ENCODE measurements around the gene OR2T1.
"Not testable (repeated sequence)": the region's sequence is repeated elsewhere in the genome, so short reads cannot be mapped to it uniquely, and the experiment has no call there.

The OR2T1 gene

GRCh38 chr1:248442500-248443277, 39.8 kb downstream of the OR2T1 start:
- DNase-seq (ENCODE audit: extremely low spot score); POLR2A ChIA-PET; CTCF ChIA-PET: not testable (repeated sequence)

GRCh38 chr1:248444603-248445002, 41.8 kb downstream of the OR2T1 start:
- POLR2A ChIA-PET; CTCF ChIA-PET; DNase-seq (ENCODE audit: extremely low spot score): not testable (repeated sequence)

- DNase-seq (ENCODE audit: extremely low spot score); CTCF ChIA-PET; POLR2A ChIA-PET: not testable (repeated sequence)
Measured at GRCh38 chr1:248445399-248445798, 42.6 kb downstream of the OR2T1 start, which contains the start of gene OR2T2. OR2T2 (plus strand) TSS chr1:248445637; CDS start chr1:248452798, 7,161 bp downstream.

GRCh38 chr1:248448409-248449074, 45.7 kb downstream of the OR2T1 start:
- DNase-seq (ENCODE audit: extremely low spot score); POLR2A ChIA-PET; CTCF ChIA-PET: not testable (repeated sequence)

GRCh38 chr1:248449821-248450465, 47.1 kb downstream of the OR2T1 start:
- POLR2A ChIA-PET, CTCF ChIA-PET: not testable (repeated sequence)

GRCh38 chr1:248450466-248451145, 47.8 kb downstream of the OR2T1 start:
- POLR2A ChIA-PET; CTCF ChIA-PET; DNase-seq (ENCODE audit: extremely low spot score): not testable (repeated sequence)

More at GRCh38 chr1:248449821-248450465, 47.1 kb downstream of the OR2T1 start:
- not testable (repeated sequence) for DNase-seq (ENCODE audit: extremely low spot score)

- CTCF ChIA-PET; DNase-seq (ENCODE audit: extremely low spot score); POLR2A ChIA-PET: not testable (repeated sequence)
Measured at GRCh38 chr1:248453619-248454018, 50.8 kb downstream of the OR2T1 start.

- POLR2A ChIA-PET; CTCF ChIA-PET; DNase-seq (ENCODE audit: extremely low spot score): not testable (repeated sequence)
Measured at GRCh38 chr1:248455045-248455444, 52.2 kb downstream of the OR2T1 start.

- DNase-seq (ENCODE audit: extremely low spot score); CTCF ChIA-PET; POLR2A ChIA-PET: not testable (repeated sequence)
Measured at GRCh38 chr1:248456635-248457034, 53.8 kb downstream of the OR2T1 start.

Data from GM10248 (cell line).